GM21786 (cell line): ENCODE measurements around the gene RNASE7.
"Not testable (repeated sequence)": the region's sequence is repeated elsewhere in the genome, so short reads cannot be mapped to it uniquely, and the experiment has no call there.

Experiments
- ATAC-seq: cut with Tn5 transposase; IDR thresholded peaks from one replicate; pipeline ENCODE4 v1.9.1; 2021; ENCODE audit not compliant: unreplicated experiment

The RNASE7 gene

GRCh38 chr14:21041676-21042433 is at the start of gene RNASE7:
TSS of gene RNASE7 (plus strand) at chr14:21042362. CDS start at chr14:21042993, 631 bp downstream.
- ATAC-seq, result no peak

- no peak for ATAC-seq
Observed at GRCh38 chr14:20996521-20996920, 45.6 kb upstream of the RNASE7 start.

- ATAC-seq, result no peak
Observed at GRCh38 chr14:20997115-20997514, 45.0 kb upstream of the RNASE7 start.

GRCh38 chr14:20997564-20997963 is 44.6 kb upstream of the RNASE7 start:
- ATAC-seq, result no peak

GRCh38 chr14:20998139-20998538 is 44.0 kb upstream of the RNASE7 start:
- no peak for ATAC-seq

GRCh38 chr14:20998674-20999366 is 43.3 kb upstream of the RNASE7 start, which contains the start of gene SLC39A2:
TSS of gene SLC39A2 (plus strand) at chr14:20999293. CDS start at chr14:20999447, 154 bp downstream.
- ATAC-seq, result no peak

- ATAC-seq, result no peak
Observed at GRCh38 chr14:20999591-20999990, 42.6 kb upstream of the RNASE7 start.

GRCh38 chr14:21001218-21001617 is 40.9 kb upstream of the RNASE7 start:
- ATAC-seq, result no peak

- no peak for ATAC-seq
Observed at GRCh38 chr14:21003788-21004346, 38.3 kb upstream of the RNASE7 start.

GRCh38 chr14:21009721-21010120 is 32.4 kb upstream of the RNASE7 start:
- ATAC-seq, result not testable (repeated sequence)

GRCh38 chr14:21011136-21011535 is 31.0 kb upstream of the RNASE7 start:
- no peak for ATAC-seq

GRCh38 chr14:21014761-21015190 is 27.4 kb upstream of the RNASE7 start:
- no peak for ATAC-seq

- no peak for ATAC-seq
Observed at GRCh38 chr14:21015312-21015711, 26.9 kb upstream of the RNASE7 start.

GRCh38 chr14:21016413-21017190 is 25.6 kb upstream of the RNASE7 start:
- no peak for ATAC-seq

- ATAC-seq, result no peak
Observed at GRCh38 chr14:21017528-21018245, 24.5 kb upstream of the RNASE7 start.

GRCh38 chr14:21018286-21018685 is 23.9 kb upstream of the RNASE7 start:
- no peak for ATAC-seq

- ATAC-seq, result no peak
Observed at GRCh38 chr14:21018781-21019180, 23.4 kb upstream of the RNASE7 start.

GRCh38 chr14:21019366-21019765 is 22.8 kb upstream of the RNASE7 start:
- no peak for ATAC-seq

- ATAC-seq, result no peak
Observed at GRCh38 chr14:21020977-21021545, 21.1 kb upstream of the RNASE7 start.

- no peak for ATAC-seq
Observed at GRCh38 chr14:21022686-21023085, 19.5 kb upstream of the RNASE7 start.
